OCI-LY3 (cell line): Measurements from ENCODE around the gene PGAM2.

Experiments
- H2AFZ ChIP-seq: fragments of 200-600, 300-600 bp; shearing (Covaris generic); 2 replicates; pipeline ENCODE4 v1.6.0; 2014; ENCODE audit warnings: antibody characterized with exemption, low read depth, low read length
- H3K27ac ChIP-seq: fragments of 200-600, 300-600 bp; sonication (generic); 2 replicates; pipeline ENCODE4 v1.5.1; 2014; ENCODE audit warnings: mild to moderate bottlenecking, low read length, moderate library complexity, mixed read lengths
- H3K27me3 ChIP-seq: fragments of 200-600, 300-600 bp; sonication (generic); 2 replicates; pipeline ENCODE4 v1.6.1; 2014; ENCODE audit warnings: low read depth, low read length, mixed read lengths
- H3K36me3 ChIP-seq: fragments of 200-600, 300-600 bp; sonication (generic); replicated peaks from 2 replicates; pipeline ENCODE3; 2014; ENCODE audit warnings: low read depth, low read length, mixed read lengths
- H3K4me1 ChIP-seq: fragments of 300-600, 200-600 bp; sonication (generic); 2 replicates; pipeline ENCODE4 v1.6.1; 2014; ENCODE audit warnings: low read length, mixed read lengths
- H3K4me2 ChIP-seq: fragments of 200-600, 300-600 bp; sonication (generic); 2 replicates; pipeline ENCODE4 v1.6.1; 2014; ENCODE audit warnings: low read length, mixed read lengths
- H3K4me3 ChIP-seq: fragments of 300-600, 200-600 bp; sonication (generic); 2 replicates; pipeline ENCODE4 v1.5.1; 2014; ENCODE audit warnings: antibody characterized with exemption, mild to moderate bottlenecking, low read length, moderate library complexity
- H3K79me2 ChIP-seq: fragments of 300-600, 200-600 bp; shearing (Covaris generic); 2 replicates; pipeline ENCODE4 v1.6.1; 2014; ENCODE audit warnings: mild to moderate bottlenecking, low read length, mixed read lengths
- H3K9ac ChIP-seq: fragments of 300-600, 200-600 bp; shearing (Covaris generic); 2 replicates; pipeline ENCODE4 v1.6.0; 2014; ENCODE audit warnings: mild to moderate bottlenecking, low read length, moderate library complexity
- H3K9me3 ChIP-seq: fragments of 200-600, 300-600 bp; shearing (Covaris generic); 2 replicates; pipeline ENCODE4 v1.6.1; 2014; ENCODE audit warnings: low read length, mixed read lengths; ENCODE audit not compliant: insufficient read depth
- H4K20me1 ChIP-seq: fragments of 200-600, 300-600 bp; sonication (generic); 2 replicates; pipeline ENCODE4 v1.6.1; 2016; ENCODE audit warnings: low read length, mixed read lengths; ENCODE audit not compliant: insufficient read depth
- CTCF ChIP-seq: fragments of 200-600, 300-600 bp; sonication (generic); IDR thresholded peaks from 2 replicates; pipeline ENCODE4 v1.5.1; 2014; ENCODE audit warnings: antibody characterized with exemption, low read length, low read depth
- EZH2phosphoT487 ChIP-seq: fragments of 200-600 bp; shearing (Covaris generic); IDR thresholded peaks from 2 replicates; pipeline ENCODE4 v1.6.1; 2018; ENCODE audit warnings: antibody characterized with exemption, mixed run types, low read depth

Gene PGAM2

GRCh38 chr7:44057849-44058758 is 7.3 kb downstream of the PGAM2 start:
- Histone ChIP-seq H2AFZ (no peak overlapping the region), H3K36me3 (peaks cover 72% of the 10 kb centered on the region), H3K4me2 (no peak overlapping the region), H3K4me1 (peaks cover 12% of the 10 kb centered on the region), H3K27me3 (no peaks in the 10 kb centered on the region), H4K20me1 (peaks cover 13% of the 10 kb centered on the region), H3K9ac (no peak overlapping the region), H3K27ac (peak overlapping the region; percentile 50), H3K79me2 (no peaks in the 10 kb centered on the region), H3K4me3 (no peak overlapping the region), H3K9me3 (no peaks in the 10 kb centered on the region)
- TF ChIP-seq CTCF: no peak
- no peak for TF ChIP-seq EZH2phosphoT487

GRCh38 chr7:44057181-44057848 is 8.1 kb downstream of the PGAM2 start:
- no peaks in the 10 kb centered on the region for H3K79me2 ChIP-seq
- H3K9me3 ChIP-seq: no peaks in the 10 kb centered on the region

GRCh38 chr7:44056681-44057080 is 8.7 kb downstream of the PGAM2 start:
- Histone ChIP-seq H3K79me2 (0 out of 2 replicates have a peak, but pooled peaks cover 3% of the 10 kb centered on the region), H3K27me3 (no peaks in the 10 kb centered on the region), H3K4me3 (no peak overlapping the region), H3K4me2 (no peak overlapping the region), H3K9ac (no peak overlapping the region), H4K20me1 (peaks cover 13% of the 10 kb centered on the region), H3K36me3 (peaks cover 67% of the 10 kb centered on the region), H2AFZ (no peak overlapping the region), H3K9me3 (no peaks in the 10 kb centered on the region), H3K4me1 (peaks cover 12% of the 10 kb centered on the region), H3K27ac (no peak overlapping the region)
- TF ChIP-seq EZH2phosphoT487: no peak
- no peak for TF ChIP-seq CTCF

More at GRCh38 chr7:44057181-44057848, 8.1 kb downstream of the PGAM2 start:
- Histone ChIP-seq H3K4me2 (no peak overlapping the region), H4K20me1 (peaks cover 13% of the 10 kb centered on the region), H3K27me3 (no peaks in the 10 kb centered on the region), H3K4me1 (peaks cover 12% of the 10 kb centered on the region), H3K9ac (no peak overlapping the region), H3K27ac (no peak overlapping the region), H3K4me3 (no peak overlapping the region), H2AFZ (no peak overlapping the region), H3K36me3 (peaks cover 69% of the 10 kb centered on the region)
- TF ChIP-seq CTCF: no peak
- TF ChIP-seq EZH2phosphoT487: no peak

GRCh38 chr7:44052771-44053365 is 12.5 kb downstream of the PGAM2 start:
- TF ChIP-seq EZH2phosphoT487 (no peak), CTCF (no peak)
- no peaks in the 10 kb centered on the region for H3K9me3 ChIP-seq
- peaks cover 35% of the 10 kb centered on the region for H4K20me1 ChIP-seq
- H2AFZ ChIP-seq: no peak overlapping the region
- peaks cover 2% of the 10 kb centered on the region for H3K4me1 ChIP-seq
- peaks cover 24% of the 10 kb centered on the region for H3K79me2 ChIP-seq
- H3K36me3 ChIP-seq: peaks cover 60% of the 10 kb centered on the region
- H3K4me3 ChIP-seq: no peak overlapping the region
- H3K27ac ChIP-seq: no peak overlapping the region
- no peak overlapping the region for H3K9ac ChIP-seq
- H3K27me3 ChIP-seq: no peaks in the 10 kb centered on the region
- H3K4me2 ChIP-seq: no peak overlapping the region
